Measurements from ENCODE around the gene NACC1.

The NACC1 gene

DNA sequence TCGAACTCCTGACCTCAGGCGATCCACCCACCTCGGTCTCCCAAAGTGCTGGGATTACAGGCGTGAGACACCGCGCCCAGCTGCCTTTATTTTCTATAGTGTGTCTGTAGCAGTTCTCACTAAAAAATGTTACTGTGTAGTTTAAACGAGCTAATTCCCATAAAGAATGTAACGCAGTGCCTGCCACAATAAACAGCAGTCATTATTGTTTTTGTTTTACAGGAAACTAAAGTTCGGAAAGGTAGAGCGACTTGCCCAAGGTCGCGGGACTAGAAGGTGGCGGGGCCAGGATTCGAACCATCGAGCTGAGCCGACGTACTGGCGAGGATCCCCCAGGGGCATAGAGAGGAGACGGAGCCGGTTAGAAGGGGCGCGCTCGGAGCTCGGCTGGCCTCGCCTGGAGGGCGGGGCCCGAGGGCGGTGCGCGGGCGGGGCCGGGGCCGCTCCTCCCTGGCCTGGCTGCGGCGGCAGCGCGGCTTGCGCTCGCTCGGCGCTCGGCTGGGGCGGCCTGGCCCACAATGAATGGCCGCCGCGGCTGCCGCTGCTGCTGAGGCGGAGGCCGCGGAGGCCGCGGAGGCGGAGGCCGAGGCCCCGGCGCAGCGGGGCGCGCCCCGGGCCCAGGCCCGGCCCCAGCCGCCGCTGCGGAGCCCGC, at the start of gene NACC1:
NACC1 (plus strand) TSS at position 493 of the 652 bp plus-strand sequence. CDS start 16,944 bp downstream, outside the sequence.
- TF ChIP-seq ARNT (IDR thresholded peaks at IDR 0.05) (peak; percentile 33; the same call in 1 of the 2 replicates), ELF4 (IDR thresholded peaks at IDR 0.05) (no peak), FOXM1 (IDR thresholded peaks at IDR 0.05; ENCODE audit: borderline replicate concordance) (0 out of 2 replicates have a peak, but pooled peaks have one; percentile 34)
- peak; percentile 98 for DNase-seq (ENCODE audit: extremely low spot score)
- ChIA-PET CTCF (interaction anchor here (0.5 to 0.8 kb wide), 2 partner anchors 141 to 146 kb away, joined by 3 to 4 read pairs; no protein-coding TSS in a partner anchor), POLR2A (interaction anchor here (0.9 to 3.5 kb wide), 8 partner anchors 17 to 64 kb away, joined by 3 to 25 read pairs (median 4); partner anchors contain the start of genes IER2 and STX10)

- CTCF ChIA-PET: interaction anchor here (0.6 to 0.7 kb wide), 2 partner anchors 29 to 89 kb away, joined by 3 read pairs; no protein-coding TSS in a partner anchor
- no peak for TF ChIP-seq LEF1 (IDR thresholded peaks at IDR 0.05; ENCODE audit: borderline replicate concordance)
- TF ChIP-seq ARNT (IDR thresholded peaks at IDR 0.05): no peak
- TF ChIP-seq ELF4 (IDR thresholded peaks at IDR 0.05): no peak
- no peak for TF ChIP-seq BHLHE40 (IDR thresholded peaks at IDR 0.05; ENCODE audit: borderline replicate concordance)
- TF ChIP-seq HDGF (IDR thresholded peaks at IDR 0.05; ENCODE audit: borderline replicate concordance): no peak
- no peak for TF ChIP-seq SUZ12 (IDR thresholded peaks at IDR 0.05)
- no peak for TF ChIP-seq NFRKB (IDR thresholded peaks at IDR 0.05)
- no peak for TF ChIP-seq SP1 (IDR thresholded peaks at IDR 0.05)
- DNase-seq (ENCODE audit: extremely low spot score): no peak
- POLR2A ChIA-PET: interaction anchor here (2.2 kb wide), 1 partner anchor 15 kb away, joined by 7 read pairs; no protein-coding TSS in a partner anchor
Measured at GRCh38 chr19:13069415-13070359, 48.4 kb upstream of the NACC1 start.

- POLR2A ChIA-PET: interaction anchor here (2.2 kb wide), 1 partner anchor 15 kb away, joined by 7 read pairs; no protein-coding TSS in a partner anchor
- TF ChIP-seq ELF4 (IDR thresholded peaks at IDR 0.05): no peak
- TF ChIP-seq ZNF384 (IDR thresholded peaks at IDR 0.05): no peak
- no peak for TF ChIP-seq SUZ12 (IDR thresholded peaks at IDR 0.05)
- TF ChIP-seq FOXA1 (IDR thresholded peaks at IDR 0.05): no peak
- TF ChIP-seq FOXK2 (IDR thresholded peaks at IDR 0.05): no peak
- TF ChIP-seq LEF1 (IDR thresholded peaks at IDR 0.05; ENCODE audit: borderline replicate concordance): no peak
- no peak for TF ChIP-seq TARDBP (IDR thresholded peaks at IDR 0.05)
- TF ChIP-seq ARNT (IDR thresholded peaks at IDR 0.05): no peak
- TF ChIP-seq L3MBTL2 (conservative IDR thresholded peaks at IDR 0.05): no peak
- no peak for TF ChIP-seq PKNOX1 (IDR thresholded peaks at IDR 0.05)
- no peak for DNase-seq (ENCODE audit: extremely low spot score)
- CTCF ChIA-PET: interaction anchor here (0.5 to 0.9 kb wide), 2 partner anchors 91 to 93 kb away, joined by 3 read pairs; no protein-coding TSS in a partner anchor
Measured at GRCh38 chr19:13070425-13071140, 47.5 kb upstream of the NACC1 start.

- ChIA-PET CTCF (interaction anchor here (0.5 kb wide), 1 partner anchor 94 kb away, joined by 3 read pairs; no protein-coding TSS in a partner anchor), POLR2A (no interaction called here)
- TF ChIP-seq L3MBTL2 (conservative IDR thresholded peaks at IDR 0.05) (no peak), BHLHE40 (IDR thresholded peaks at IDR 0.05; ENCODE audit: borderline replicate concordance) (no peak), ELF4 (IDR thresholded peaks at IDR 0.05) (no peak), FOXA1 (IDR thresholded peaks at IDR 0.05) (no peak), ARNT (IDR thresholded peaks at IDR 0.05) (no peak), FOXM1 (IDR thresholded peaks at IDR 0.05; ENCODE audit: borderline replicate concordance) (no peak)
- no peak for DNase-seq (ENCODE audit: extremely low spot score)
Measured at GRCh38 chr19:13071444-13072187, 46.4 kb upstream of the NACC1 start.

- POLR2A ChIA-PET: no interaction called here
- no peak for DNase-seq (ENCODE audit: extremely low spot score)
- CTCF ChIA-PET: interaction anchor here (1.7 kb wide), 1 partner anchor 95 kb away, joined by 3 read pairs; no protein-coding TSS in a partner anchor
- no peak for TF ChIP-seq HDGF (IDR thresholded peaks at IDR 0.05; ENCODE audit: borderline replicate concordance)
- TF ChIP-seq LEF1 (IDR thresholded peaks at IDR 0.05; ENCODE audit: borderline replicate concordance): no peak
- no peak for TF ChIP-seq TARDBP (IDR thresholded peaks at IDR 0.05)
- TF ChIP-seq SP1 (IDR thresholded peaks at IDR 0.05): no peak
- TF ChIP-seq BHLHE40 (IDR thresholded peaks at IDR 0.05; ENCODE audit: borderline replicate concordance): no peak
- TF ChIP-seq ZNF384 (IDR thresholded peaks at IDR 0.05): no peak
- TF ChIP-seq CTBP1 (IDR thresholded peaks at IDR 0.05; ENCODE audit: borderline replicate concordance): no peak
- TF ChIP-seq ELF4 (IDR thresholded peaks at IDR 0.05): no peak
- no peak for TF ChIP-seq ARNT (IDR thresholded peaks at IDR 0.05)
- TF ChIP-seq L3MBTL2 (conservative IDR thresholded peaks at IDR 0.05): no peak
- TF ChIP-seq SUZ12 (IDR thresholded peaks at IDR 0.05): no peak
- TF ChIP-seq FOXM1 (IDR thresholded peaks at IDR 0.05; ENCODE audit: borderline replicate concordance): no peak
- no peak for TF ChIP-seq NFRKB (IDR thresholded peaks at IDR 0.05)
Measured at GRCh38 chr19:13072188-13072908, 45.7 kb upstream of the NACC1 start.

Measured in HEK293T (cell line).